ENCODE results near the gene TMEM259. TPM values are rescaled to one million over a fixed set of nuclear protein-coding genes. Genes with fewer than 3 reads are reported as not detected.
A peak's percentile ranks its signal among the peaks of the same experiment; 100 is the strongest.

Gene TMEM259
- total and polyA plus RNA-seq, 2 of the 13 experiments (the other 11 are each of a cell fraction or from before 2014, with no cell fraction given), result 64.7 to 164 TPM

DNA sequence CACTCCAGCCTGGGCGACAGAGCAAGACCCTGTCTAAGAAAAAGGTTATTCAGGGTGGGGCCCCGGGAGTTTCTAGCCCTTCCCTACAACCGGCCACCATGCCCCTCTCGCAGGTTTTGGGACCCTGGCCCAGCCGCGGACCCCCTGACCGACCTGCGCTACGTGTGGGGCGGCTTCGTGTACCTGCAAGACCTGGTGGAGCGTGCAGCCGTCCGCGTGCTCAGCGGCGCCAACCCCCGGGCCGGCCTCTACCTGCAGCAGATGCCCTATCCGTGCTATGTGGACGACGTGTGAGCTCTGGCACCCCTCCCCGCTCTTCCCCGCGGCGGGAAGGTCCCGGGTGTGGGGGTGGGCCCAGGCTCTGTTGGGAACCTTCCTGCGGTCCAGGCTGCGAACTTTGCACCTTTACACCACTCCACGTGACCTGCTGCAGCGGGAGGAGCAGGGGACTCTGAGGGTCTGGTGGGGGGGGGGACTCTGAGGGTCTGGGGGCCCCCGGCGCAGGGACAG, 25.2 kb upstream of the TMEM259 start (continued):
- TF ChIP-seq, protein P1, sequence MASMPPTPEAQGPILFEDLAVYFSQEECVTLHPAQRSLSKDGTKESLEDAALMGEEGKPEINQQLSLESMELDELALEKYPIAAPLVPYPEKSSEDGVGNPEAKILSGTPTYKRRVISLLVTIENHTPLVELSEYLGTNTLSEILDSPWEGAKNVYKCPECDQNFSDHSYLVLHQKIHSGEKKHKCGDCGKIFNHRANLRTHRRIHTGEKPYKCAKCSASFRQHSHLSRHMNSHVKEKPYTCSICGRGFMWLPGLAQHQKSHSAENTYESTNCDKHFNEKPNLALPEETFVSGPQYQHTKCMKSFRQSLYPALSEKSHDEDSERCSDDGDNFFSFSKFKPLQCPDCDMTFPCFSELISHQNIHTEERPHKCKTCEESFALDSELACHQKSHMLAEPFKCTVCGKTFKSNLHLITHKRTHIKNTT (CRISPR knock-in tag; IDR thresholded peaks at IDR 0.05), result no peak
- TF ChIP-seq ZNF33B (CRISPR knock-in tag; IDR thresholded peaks at IDR 0.05) (peak; percentile 70; the same call in 1 of the 2 replicates), TEAD3 (CRISPR knock-in tag; optimal IDR thresholded peaks at IDR 0.05; ENCODE audit: borderline replicate concordance) (peak; percentile 39), CENPT (CRISPR knock-in tag; IDR thresholded peaks at IDR 0.05; ENCODE audit: low read depth) (no peak), MXI1 (IDR thresholded peaks at IDR 0.05; ENCODE audit: borderline replicate concordance, low read depth, low read length) (no peak), GTF2F1 (IDR thresholded peaks at IDR 0.05; ENCODE audit: low read length) (no peak), NFYC (CRISPR knock-in tag; IDR thresholded peaks at IDR 0.05) (no peak), ZKSCAN1 (IDR thresholded peaks at IDR 0.05; ENCODE audit: low read length) (no peak), ZNF749 (CRISPR knock-in tag; IDR thresholded peaks at IDR 0.05; ENCODE audit: borderline replicate concordance) (no peak), CHCHD3 (CRISPR knock-in tag; IDR thresholded peaks at IDR 0.05) (no peak), ZNF17 (CRISPR knock-in tag; IDR thresholded peaks at IDR 0.05) (no peak), ZNF468 (CRISPR knock-in tag; IDR thresholded peaks at IDR 0.05) (no peak), NRL (CRISPR knock-in tag; IDR thresholded peaks at IDR 0.05; ENCODE audit: borderline replicate concordance) (peak; percentile 22; the same call in 1 of the 2 replicates), U2AF1 (optimal IDR thresholded peaks at IDR 0.05; ENCODE audit: low read depth, low read length) (no peak), ZNF678 (CRISPR knock-in tag; IDR thresholded peaks at IDR 0.05) (no peak), ZNF670 (CRISPR knock-in tag; IDR thresholded peaks at IDR 0.05; ENCODE audit: borderline replicate concordance) (no peak), TEAD2 (CRISPR knock-in tag; IDR thresholded peaks at IDR 0.05) (no peak), ZNF138 (CRISPR knock-in tag; IDR thresholded peaks at IDR 0.05; ENCODE audit: low read depth) (no peak), HOXA5 (CRISPR knock-in tag; IDR thresholded peaks at IDR 0.05) (no peak; the same call in 1 of the 2 replicates), NR2C2 (CRISPR knock-in tag; IDR thresholded peaks at IDR 0.05; ENCODE audit: borderline replicate concordance) (no peak), KDM3A (CRISPR knock-in tag; IDR thresholded peaks at IDR 0.05; ENCODE audit: low read depth) (no peak), AHR (CRISPR knock-in tag; IDR thresholded peaks at IDR 0.05) (no peak), ZNF660 (CRISPR knock-in tag; IDR thresholded peaks at IDR 0.05; ENCODE audit: borderline replicate concordance, low read depth) (no peak), ZIK1 (CRISPR knock-in tag; IDR thresholded peaks at IDR 0.05; ENCODE audit: borderline replicate concordance, low read depth) (peak; percentile 63; the same call in 1 of the 2 replicates)
- TF ChIP-seq, protein P2, sequence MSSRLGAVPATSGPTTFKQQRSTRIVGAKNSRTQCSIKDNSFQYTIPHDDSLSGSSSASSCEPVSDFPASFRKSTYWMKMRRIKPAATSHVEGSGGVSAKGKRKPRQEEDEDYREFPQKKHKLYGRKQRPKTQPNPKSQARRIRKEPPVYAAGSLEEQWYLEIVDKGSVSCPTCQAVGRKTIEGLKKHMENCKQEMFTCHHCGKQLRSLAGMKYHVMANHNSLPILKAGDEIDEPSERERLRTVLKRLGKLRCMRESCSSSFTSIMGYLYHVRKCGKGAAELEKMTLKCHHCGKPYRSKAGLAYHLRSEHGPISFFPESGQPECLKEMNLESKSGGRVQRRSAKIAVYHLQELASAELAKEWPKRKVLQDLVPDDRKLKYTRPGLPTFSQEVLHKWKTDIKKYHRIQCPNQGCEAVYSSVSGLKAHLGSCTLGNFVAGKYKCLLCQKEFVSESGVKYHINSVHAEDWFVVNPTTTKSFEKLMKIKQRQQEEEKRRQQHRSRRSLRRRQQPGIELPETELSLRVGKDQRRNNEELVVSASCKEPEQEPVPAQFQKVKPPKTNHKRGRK (CRISPR knock-in tag; IDR thresholded peaks at IDR 0.05), result no peak
- TF ChIP-seq, protein P3, sequence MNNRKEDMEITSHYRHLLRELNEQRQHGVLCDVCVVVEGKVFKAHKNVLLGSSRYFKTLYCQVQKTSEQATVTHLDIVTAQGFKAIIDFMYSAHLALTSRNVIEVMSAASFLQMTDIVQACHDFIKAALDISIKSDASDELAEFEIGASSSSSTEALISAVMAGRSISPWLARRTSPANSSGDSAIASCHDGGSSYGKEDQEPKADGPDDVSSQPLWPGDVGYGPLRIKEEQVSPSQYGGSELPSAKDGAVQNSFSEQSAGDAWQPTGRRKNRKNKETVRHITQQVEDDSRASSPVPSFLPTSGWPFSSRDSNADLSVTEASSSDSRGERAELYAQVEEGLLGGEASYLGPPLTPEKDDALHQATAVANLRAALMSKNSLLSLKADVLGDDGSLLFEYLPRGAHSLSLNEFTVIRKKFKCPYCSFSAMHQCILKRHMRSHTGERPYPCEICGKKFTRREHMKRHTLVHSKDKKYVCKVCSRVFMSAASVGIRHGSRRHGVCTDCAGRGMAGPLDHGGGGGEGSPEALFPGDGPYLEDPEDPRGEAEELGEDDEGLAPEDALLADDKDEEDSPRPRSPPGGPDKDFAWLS (CRISPR knock-in tag; IDR thresholded peaks at IDR 0.05; ENCODE audit: borderline replicate concordance), result no peak
- TF ChIP-seq, protein P4, sequence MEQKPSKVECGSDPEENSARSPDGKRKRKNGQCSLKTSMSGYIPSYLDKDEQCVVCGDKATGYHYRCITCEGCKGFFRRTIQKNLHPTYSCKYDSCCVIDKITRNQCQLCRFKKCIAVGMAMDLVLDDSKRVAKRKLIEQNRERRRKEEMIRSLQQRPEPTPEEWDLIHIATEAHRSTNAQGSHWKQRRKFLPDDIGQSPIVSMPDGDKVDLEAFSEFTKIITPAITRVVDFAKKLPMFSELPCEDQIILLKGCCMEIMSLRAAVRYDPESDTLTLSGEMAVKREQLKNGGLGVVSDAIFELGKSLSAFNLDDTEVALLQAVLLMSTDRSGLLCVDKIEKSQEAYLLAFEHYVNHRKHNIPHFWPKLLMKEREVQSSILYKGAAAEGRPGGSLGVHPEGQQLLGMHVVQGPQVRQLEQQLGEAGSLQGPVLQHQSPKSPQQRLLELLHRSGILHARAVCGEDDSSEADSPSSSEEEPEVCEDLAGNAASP (CRISPR knock-in tag; IDR thresholded peaks at IDR 0.05; ENCODE audit: borderline replicate concordance), result no peak

All from HepG2 (cell line).